ENCODE measurements around the gene TMEM170A. TPM values are rescaled to one million over a fixed set of nuclear protein-coding genes. Genes with fewer than 3 reads are reported as not detected.

Gene TMEM170A
- total RNA-seq, 1 experiment from 2014 or later = 45.6 TPM

DNA sequence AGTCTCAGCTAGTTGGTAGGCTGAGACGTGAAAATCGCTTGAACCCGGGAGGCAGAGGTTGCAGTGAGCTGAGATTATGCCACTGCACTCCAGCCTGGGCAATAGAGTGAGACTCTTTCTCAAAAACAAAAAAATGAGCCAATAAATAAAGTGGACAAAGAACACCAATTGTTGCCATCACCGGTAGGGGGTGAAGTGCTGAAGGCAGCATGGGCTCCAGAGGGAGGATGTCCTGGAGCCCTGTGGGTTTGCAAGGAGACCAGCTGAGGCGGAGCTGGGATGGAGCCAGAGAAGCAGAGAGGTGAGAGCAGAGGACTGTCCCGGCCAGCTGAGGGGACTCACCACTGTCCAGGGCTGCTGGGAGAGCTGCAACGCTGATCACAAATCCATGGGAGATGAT, 17.0 kb upstream of the TMEM170A start:
- peaks cover 9% of the 10 kb centered on the region for H3K4me1 Mint-ChIP-seq
- TF ChIP-seq HMGA2 (CRISPR knock-in tag; IDR thresholded peaks at IDR 0.05) = no peak
- TF ChIP-seq, protein P1, sequence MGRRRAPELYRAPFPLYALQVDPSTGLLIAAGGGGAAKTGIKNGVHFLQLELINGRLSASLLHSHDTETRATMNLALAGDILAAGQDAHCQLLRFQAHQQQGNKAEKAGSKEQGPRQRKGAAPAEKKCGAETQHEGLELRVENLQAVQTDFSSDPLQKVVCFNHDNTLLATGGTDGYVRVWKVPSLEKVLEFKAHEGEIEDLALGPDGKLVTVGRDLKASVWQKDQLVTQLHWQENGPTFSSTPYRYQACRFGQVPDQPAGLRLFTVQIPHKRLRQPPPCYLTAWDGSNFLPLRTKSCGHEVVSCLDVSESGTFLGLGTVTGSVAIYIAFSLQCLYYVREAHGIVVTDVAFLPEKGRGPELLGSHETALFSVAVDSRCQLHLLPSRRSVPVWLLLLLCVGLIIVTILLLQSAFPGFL (CRISPR knock-in tag; IDR thresholded peaks at IDR 0.05; ENCODE audit: borderline replicate concordance) = no peak
- TF ChIP-seq NR1H2 (CRISPR knock-in tag; IDR thresholded peaks at IDR 0.05) = no peak
- TF ChIP-seq, protein P2, sequence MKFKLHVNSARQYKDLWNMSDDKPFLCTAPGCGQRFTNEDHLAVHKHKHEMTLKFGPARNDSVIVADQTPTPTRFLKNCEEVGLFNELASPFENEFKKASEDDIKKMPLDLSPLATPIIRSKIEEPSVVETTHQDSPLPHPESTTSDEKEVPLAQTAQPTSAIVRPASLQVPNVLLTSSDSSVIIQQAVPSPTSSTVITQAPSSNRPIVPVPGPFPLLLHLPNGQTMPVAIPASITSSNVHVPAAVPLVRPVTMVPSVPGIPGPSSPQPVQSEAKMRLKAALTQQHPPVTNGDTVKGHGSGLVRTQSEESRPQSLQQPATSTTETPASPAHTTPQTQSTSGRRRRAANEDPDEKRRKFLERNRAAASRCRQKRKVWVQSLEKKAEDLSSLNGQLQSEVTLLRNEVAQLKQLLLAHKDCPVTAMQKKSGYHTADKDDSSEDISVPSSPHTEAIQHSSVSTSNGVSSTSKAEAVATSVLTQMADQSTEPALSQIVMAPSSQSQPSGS (CRISPR knock-in tag; IDR thresholded peaks at IDR 0.05; ENCODE audit: borderline replicate concordance, low read depth) = no peak
- TF ChIP-seq NR3C1 (CRISPR knock-in tag; conservative IDR thresholded peaks at IDR 0.05; ENCODE audit: low read depth) = no peak
- TF ChIP-seq, protein P3, sequence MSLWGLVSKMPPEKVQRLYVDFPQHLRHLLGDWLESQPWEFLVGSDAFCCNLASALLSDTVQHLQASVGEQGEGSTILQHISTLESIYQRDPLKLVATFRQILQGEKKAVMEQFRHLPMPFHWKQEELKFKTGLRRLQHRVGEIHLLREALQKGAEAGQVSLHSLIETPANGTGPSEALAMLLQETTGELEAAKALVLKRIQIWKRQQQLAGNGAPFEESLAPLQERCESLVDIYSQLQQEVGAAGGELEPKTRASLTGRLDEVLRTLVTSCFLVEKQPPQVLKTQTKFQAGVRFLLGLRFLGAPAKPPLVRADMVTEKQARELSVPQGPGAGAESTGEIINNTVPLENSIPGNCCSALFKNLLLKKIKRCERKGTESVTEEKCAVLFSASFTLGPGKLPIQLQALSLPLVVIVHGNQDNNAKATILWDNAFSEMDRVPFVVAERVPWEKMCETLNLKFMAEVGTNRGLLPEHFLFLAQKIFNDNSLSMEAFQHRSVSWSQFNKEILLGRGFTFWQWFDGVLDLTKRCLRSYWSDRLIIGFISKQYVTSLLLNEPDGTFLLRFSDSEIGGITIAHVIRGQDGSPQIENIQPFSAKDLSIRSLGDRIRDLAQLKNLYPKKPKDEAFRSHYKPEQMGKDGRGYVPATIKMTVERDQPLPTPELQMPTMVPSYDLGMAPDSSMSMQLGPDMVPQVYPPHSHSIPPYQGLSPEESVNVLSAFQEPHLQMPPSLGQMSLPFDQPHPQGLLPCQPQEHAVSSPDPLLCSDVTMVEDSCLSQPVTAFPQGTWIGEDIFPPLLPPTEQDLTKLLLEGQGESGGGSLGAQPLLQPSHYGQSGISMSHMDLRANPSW (CRISPR knock-in tag; conservative IDR thresholded peaks at IDR 0.05; ENCODE audit: low read depth) = no peak
- TF ChIP-seq, protein P4, sequence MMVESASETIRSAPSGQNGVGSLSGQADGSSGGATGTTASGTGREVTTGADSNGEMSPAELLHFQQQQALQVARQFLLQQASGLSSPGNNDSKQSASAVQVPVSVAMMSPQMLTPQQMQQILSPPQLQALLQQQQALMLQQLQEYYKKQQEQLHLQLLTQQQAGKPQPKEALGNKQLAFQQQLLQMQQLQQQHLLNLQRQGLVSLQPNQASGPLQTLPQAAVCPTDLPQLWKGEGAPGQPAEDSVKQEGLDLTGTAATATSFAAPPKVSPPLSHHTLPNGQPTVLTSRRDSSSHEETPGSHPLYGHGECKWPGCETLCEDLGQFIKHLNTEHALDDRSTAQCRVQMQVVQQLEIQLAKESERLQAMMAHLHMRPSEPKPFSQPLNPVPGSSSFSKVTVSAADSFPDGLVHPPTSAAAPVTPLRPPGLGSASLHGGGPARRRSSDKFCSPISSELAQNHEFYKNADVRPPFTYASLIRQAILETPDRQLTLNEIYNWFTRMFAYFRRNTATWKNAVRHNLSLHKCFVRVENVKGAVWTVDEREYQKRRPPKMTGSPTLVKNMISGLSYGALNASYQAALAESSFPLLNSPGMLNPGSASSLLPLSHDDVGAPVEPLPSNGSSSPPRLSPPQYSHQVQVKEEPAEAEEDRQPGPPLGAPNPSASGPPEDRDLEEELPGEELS (CRISPR knock-in tag; IDR thresholded peaks at IDR 0.05) = no peak
- TF ChIP-seq GRHL2 (CRISPR knock-in tag; IDR thresholded peaks at IDR 0.05; ENCODE audit: insufficient replicate concordance, severe bottlenecking) = no peak
- no peak for TF ChIP-seq ZBTB21 (CRISPR knock-in tag; IDR thresholded peaks at IDR 0.05; ENCODE audit: borderline replicate concordance)
- TF ChIP-seq, protein P5, sequence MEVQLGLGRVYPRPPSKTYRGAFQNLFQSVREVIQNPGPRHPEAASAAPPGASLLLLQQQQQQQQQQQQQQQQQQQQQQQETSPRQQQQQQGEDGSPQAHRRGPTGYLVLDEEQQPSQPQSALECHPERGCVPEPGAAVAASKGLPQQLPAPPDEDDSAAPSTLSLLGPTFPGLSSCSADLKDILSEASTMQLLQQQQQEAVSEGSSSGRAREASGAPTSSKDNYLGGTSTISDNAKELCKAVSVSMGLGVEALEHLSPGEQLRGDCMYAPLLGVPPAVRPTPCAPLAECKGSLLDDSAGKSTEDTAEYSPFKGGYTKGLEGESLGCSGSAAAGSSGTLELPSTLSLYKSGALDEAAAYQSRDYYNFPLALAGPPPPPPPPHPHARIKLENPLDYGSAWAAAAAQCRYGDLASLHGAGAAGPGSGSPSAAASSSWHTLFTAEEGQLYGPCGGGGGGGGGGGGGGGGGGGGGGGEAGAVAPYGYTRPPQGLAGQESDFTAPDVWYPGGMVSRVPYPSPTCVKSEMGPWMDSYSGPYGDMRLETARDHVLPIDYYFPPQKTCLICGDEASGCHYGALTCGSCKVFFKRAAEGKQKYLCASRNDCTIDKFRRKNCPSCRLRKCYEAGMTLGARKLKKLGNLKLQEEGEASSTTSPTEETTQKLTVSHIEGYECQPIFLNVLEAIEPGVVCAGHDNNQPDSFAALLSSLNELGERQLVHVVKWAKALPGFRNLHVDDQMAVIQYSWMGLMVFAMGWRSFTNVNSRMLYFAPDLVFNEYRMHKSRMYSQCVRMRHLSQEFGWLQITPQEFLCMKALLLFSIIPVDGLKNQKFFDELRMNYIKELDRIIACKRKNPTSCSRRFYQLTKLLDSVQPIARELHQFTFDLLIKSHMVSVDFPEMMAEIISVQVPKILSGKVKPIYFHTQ (CRISPR knock-in tag; IDR thresholded peaks at IDR 0.05) = no peak
- TF ChIP-seq ZNF423 (CRISPR knock-in tag; IDR thresholded peaks at IDR 0.05) = no peak
- TF ChIP-seq PRRX2 (CRISPR knock-in tag; IDR thresholded peaks at IDR 0.05) = no peak
- TF ChIP-seq TP53 (CRISPR knock-in tag; IDR thresholded peaks at IDR 0.05) = no peak
- TF ChIP-seq EMX1 (CRISPR knock-in tag; IDR thresholded peaks at IDR 0.05) = no peak
- TF ChIP-seq, protein P6, sequence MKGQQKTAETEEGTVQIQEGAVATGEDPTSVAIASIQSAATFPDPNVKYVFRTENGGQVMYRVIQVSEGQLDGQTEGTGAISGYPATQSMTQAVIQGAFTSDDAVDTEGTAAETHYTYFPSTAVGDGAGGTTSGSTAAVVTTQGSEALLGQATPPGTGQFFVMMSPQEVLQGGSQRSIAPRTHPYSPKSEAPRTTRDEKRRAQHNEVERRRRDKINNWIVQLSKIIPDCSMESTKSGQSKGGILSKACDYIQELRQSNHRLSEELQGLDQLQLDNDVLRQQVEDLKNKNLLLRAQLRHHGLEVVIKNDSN (CRISPR knock-in tag; IDR thresholded peaks at IDR 0.05) = no peak
- no peak for TF ChIP-seq ZNF121 (CRISPR knock-in tag; IDR thresholded peaks at IDR 0.05)
- no peak for TF ChIP-seq MYBL2 (CRISPR knock-in tag; IDR thresholded peaks at IDR 0.05)
- no peak for TF ChIP-seq ZNF317 (CRISPR knock-in tag; IDR thresholded peaks at IDR 0.05; ENCODE audit: borderline replicate concordance, low read depth)
- TF ChIP-seq ESRRA (CRISPR knock-in tag; IDR thresholded peaks at IDR 0.05; ENCODE audit: borderline replicate concordance) = no peak
- no peak overlapping the region for H3K4me3 Mint-ChIP-seq
- CTCF ChIA-PET = interaction anchor here (0.6 to 1.3 kb wide), 3 partner anchors 36 to 72 kb away, joined by 3 to 6 read pairs (median 4); no protein-coding TSS in a partner anchor
- no peak overlapping the region for H3K27ac Mint-ChIP-seq
- POLR2A ChIA-PET = no interaction called here
- no peaks in the 10 kb centered on the region for H3K9me3 Mint-ChIP-seq
- H3K36me3 Mint-ChIP-seq = peaks cover 15% of the 10 kb centered on the region
- no peaks in the 10 kb centered on the region for H3K27me3 Mint-ChIP-seq (ENCODE audit: low read depth)
- DNase-seq (ENCODE audit: low spot score) (no peak), ATAC-seq (no peak)

Measured in WTC11 (cell line).